HS-27A (cell line): ENCODE measurements around the gene MMP24.
"Not testable (repeated sequence)": the region's sequence is repeated elsewhere in the genome, so short reads cannot be mapped to it uniquely, and the experiment has no call there.

ENCODE experiments used
- DNase-seq: peaks from one replicate; pipeline ENCODE4 v3.0.0-alpha.2; 2012; ENCODE audit warnings: low read depth, missing footprints

The MMP24 gene

GRCh38 chr20:35311409-35311808 is 84.9 kb downstream of the MMP24 start:
- DNase-seq = no peak

DNA sequence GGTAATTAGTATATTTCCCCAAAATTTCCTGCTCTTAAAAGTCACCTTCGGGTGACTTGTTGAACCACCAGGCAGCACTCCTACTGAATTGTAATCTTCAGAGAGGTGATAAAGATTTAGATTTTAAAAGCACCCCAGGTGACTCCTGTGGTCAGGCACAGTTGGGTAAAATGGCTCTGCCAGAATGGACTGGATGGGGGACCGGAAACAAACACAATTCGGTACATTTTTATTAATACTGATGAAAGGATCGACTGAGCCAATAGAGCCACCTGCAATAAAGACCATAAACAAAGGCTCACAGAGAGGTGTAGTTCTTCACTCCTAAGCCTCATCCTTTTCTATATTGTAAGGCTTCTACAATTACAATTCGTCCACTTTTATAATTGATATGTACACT is 85.3 kb downstream of the MMP24 start:
- no peak for DNase-seq

DNA sequence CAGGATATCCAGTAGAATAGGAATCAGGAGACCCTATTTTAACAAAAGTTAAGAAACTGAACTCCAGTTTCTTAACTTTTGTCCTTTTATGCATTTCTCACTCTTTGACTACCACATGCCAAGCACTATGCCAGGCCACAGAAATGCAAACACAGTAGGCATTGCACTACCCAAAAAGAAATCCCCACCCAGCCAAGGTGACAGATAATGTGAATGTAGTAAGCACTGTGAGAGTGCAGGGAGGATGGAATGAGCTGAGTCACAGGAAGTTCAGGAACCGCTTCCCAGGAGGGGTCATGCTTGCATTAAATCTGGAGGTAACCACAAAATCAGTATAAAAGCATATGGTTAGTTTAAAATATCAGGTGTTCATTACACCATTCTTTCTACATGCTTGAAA is 85.8 kb downstream of the MMP24 start:
- DNase-seq = peak; percentile 98

DNA sequence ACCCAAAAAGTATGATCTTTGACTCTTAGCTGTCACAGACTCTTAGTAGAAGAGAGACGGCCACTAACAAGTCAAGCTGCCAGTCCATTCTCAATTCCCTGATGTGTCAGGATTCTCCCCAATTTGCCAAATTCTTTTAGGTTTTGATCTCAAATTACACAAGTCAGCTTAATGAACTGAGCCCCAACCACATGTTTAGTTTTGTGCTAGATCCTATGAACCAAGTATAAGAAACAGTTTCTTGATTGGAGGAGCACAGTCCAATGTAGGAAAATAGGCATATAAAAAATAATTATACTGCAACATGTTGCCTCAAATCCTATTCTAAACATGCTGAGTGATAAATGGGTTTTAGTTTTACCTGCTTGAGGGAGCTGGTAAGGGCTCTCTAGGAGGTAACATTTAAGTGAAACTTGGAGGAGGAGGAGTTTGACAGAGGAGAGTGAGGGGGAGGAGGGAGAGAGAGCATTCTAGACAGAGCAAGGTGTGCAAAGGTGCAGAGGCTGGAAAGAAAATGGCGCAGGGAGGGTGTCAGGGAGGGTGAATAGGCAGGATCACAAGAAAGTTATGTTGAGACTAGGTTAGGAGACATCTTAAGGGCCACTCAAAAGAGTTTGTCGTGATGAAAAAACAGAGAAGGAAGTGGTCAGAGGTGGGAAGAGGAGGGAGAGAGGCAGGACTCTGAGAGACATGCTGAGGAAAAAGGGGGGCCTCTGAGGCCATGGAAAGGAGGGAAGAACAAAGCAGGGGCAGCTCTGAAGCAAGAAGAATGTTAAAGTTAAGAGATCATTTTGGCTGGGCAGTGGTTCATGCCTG is 88.5 kb downstream of the MMP24 start:
- no peak for DNase-seq

- not testable (repeated sequence) for DNase-seq
Measured at GRCh38 chr20:35315632-35316020, 89.1 kb downstream of the MMP24 start.

DNA sequence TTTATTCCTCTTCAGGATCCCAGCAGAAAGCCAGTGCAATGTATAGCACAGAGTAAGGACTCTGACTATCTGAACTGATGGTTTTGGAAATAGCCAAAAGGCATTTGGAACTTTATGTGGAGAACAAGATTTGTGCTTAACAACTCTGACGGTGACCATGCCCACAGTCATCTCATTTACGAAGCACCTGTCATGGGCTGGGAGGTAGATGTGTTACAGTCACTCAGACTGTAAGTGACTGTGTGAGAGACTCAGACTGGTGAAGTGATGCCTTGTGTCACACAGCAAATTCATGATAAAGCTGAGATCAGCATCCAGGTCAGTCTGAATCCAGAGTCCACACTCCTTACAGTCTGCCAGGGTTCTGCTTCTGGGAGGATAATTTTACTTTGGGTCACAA is 89.6 kb downstream of the MMP24 start:
- DNase-seq = no peak

DNA sequence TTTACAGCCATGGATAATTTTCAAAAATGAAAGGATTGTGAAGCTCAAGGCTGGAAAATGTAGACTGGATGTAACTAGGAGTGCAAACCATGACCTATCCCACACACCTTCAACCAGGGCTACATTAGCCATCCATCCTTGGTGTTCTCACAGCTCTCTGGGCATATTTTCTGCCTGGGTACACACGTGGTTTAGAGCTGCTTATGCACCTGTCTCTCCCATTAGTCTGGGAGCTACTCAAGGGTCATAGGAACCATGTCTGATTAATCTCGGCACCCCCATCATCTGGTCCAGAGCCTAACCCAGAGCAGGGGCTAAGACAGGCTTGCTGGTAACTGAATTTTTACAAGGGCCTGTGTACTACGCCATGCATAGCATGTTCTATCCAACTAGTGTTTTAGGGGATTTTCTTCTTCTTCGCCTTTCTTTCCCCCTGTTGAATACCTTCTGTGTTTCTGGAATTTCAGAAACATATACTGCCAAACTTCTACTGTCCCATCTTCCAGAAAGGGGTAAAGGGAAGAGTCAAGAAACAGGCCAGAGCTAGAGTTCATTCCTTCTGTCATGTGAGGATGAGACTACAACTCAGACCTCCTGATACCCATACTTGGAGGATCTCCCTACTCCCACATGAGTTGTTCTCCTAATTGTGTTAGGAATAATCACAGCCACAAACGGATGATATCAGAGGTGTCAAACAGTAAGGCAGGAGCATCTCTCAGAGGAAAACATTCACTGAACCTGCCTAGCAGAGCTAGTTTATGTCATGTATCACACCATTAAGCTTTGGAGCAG is 91.1 kb downstream of the MMP24 start:
- DNase-seq = no peak

DNA sequence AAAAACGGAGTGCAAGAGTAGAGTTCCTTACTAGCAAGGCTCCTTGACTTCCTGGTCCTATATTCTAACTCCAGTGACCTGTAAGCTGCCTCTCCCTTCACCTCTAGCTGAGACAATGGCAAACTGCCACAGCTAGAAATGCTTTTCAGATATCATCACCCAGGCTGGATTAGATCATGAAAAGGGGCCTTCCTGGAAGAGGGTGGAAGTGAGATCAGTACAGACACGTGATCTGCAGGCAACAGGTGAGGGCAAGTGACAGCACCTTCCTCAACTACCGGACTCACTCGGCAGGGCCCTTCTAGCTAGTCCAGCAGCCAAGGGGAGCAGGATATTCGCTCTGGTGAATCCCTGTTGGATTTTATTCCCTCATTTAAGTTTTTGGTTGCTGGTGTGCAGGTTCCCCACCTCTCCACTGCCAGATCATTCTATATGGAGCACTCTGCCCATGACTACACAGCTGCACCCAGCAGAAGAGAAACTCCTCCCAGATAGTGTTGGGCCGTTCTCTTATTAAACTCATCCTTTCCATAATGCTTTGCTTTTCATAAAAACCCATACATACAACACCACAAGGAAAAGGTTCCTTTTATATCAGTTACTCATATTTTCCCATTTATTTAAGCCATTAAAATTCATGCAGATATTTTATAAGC is 92.1 kb downstream of the MMP24 start:
- DNase-seq = no peak

GRCh38 chr20:35319192-35319870 is 92.8 kb downstream of the MMP24 start:
- no peak for DNase-seq

- DNase-seq = no peak
Measured at GRCh38 chr20:35319871-35320197, 93.3 kb downstream of the MMP24 start.

GRCh38 chr20:35320396-35321126 is 94.1 kb downstream of the MMP24 start:
- no peak for DNase-seq

GRCh38 chr20:35325401-35325800 is 98.9 kb downstream of the MMP24 start:
- no peak for DNase-seq

DNA sequence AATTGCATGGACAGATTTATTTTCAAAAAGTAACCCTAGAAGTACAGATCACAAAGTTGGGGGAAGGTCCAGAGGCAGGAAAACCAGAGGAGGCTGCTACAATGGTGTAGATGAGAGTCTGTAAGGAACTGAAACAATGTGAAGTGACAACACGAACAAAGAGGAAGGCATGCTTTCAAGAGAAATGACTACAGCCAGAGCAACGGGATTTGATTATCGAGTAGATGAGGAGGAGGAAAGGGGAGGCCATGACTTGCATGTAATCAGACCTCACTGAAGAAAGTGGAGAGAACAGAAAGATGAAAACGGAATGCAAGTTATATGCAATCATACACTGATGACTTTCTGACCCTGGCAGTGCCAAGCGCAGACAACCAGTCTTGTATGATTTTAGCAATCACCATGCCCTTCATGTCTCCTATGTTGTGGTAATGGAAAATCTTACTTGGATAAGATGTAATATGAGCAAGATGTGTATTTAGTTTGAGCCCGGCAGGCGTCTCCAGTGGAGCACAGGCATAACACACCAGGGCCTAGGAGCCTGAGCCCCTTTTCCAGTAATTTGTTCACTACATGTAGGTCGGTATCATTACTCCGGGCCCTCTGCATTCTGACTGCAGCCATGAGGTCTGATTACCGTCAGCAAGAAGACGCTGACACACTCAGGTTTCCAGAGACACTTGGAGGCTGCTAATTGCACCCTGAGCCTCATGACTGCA is 99.7 kb downstream of the MMP24 start:
- DNase-seq = no peak
